ENCODE data around the gene GDF2.

- TF ChIP-seq CTCF (IDR thresholded peaks at IDR 0.05; ENCODE audit: poor library complexity) = no peak
- TF ChIP-seq EZH2phosphoT487 (IDR thresholded peaks at IDR 0.05; ENCODE audit: low read depth, severe bottlenecking, unreplicated experiment) = no peak
- no peak for TF ChIP-seq EZH2 (IDR thresholded peaks at IDR 0.05; ENCODE audit: borderline replicate concordance)
These were observed 25.9 kb upstream of the GDF2 start for GRCh38 chr10:47296156-47296894.
